GM19468 (cell line): ENCODE measurements around the gene MRAP.

Experiments used
- ATAC-seq: cut with Tn5 transposase; IDR thresholded peaks from one replicate; pipeline ENCODE4 v1.9.1; 2021; ENCODE audit warnings: mild to moderate bottlenecking, moderate library complexity, moderate number of reproducible peaks; ENCODE audit not compliant: unreplicated experiment; ENCODE audit errors: extremely low read depth

The MRAP gene

GRCh38 chr21:32340863-32341848 is 42.5 kb downstream of the MRAP start:
- ATAC-seq, result no peak

- no peak for ATAC-seq
Measured at GRCh38 chr21:32346951-32347350, 48.3 kb downstream of the MRAP start.

- no peak for ATAC-seq
Measured at GRCh38 chr21:32347351-32347750, 48.7 kb downstream of the MRAP start.

- no peak for ATAC-seq
Measured at GRCh38 chr21:32347977-32348376, 49.3 kb downstream of the MRAP start.

- no peak for ATAC-seq
Measured at GRCh38 chr21:32348604-32349332, 50.1 kb downstream of the MRAP start.

GRCh38 chr21:32349333-32349944 is 50.8 kb downstream of the MRAP start:
- ATAC-seq, result no peak

- ATAC-seq, result no peak
Measured at GRCh38 chr21:32350211-32350980, 51.7 kb downstream of the MRAP start.

GRCh38 chr21:32350981-32351380 is 52.3 kb downstream of the MRAP start:
- no peak for ATAC-seq

- ATAC-seq, result no peak
Measured at GRCh38 chr21:32351428-32351827, 52.8 kb downstream of the MRAP start.

- ATAC-seq, result no peak
Measured at GRCh38 chr21:32352526-32352925, 53.9 kb downstream of the MRAP start.

GRCh38 chr21:32353002-32353711 is 54.5 kb downstream of the MRAP start:
- ATAC-seq, result no peak

- no peak for ATAC-seq
Measured at GRCh38 chr21:32356874-32357395, 58.3 kb downstream of the MRAP start.

GRCh38 chr21:32359719-32360260 is 61.1 kb downstream of the MRAP start:
- no peak for ATAC-seq

GRCh38 chr21:32360401-32360975 is 61.8 kb downstream of the MRAP start:
- ATAC-seq, result no peak
